Neural progenitor cell (in vitro differentiated cells): ENCODE data around the gene GSTO2. TPM values are rescaled to one million over a fixed set of nuclear protein-coding genes. Genes with fewer than 3 reads are reported as not detected.

Experiments used
- DNase-seq: peaks from one replicate; pipeline ENCODE4 v3.0.0-alpha.2; 2016; ENCODE audit warnings: low spot score
- H2AFZ ChIP-seq: fragments of 200-600 bp; sonication (generic); replicated peaks from 2 replicates; pipeline ENCODE4 v1.6.1; 2016; ENCODE audit warnings: antibody characterized with exemption
- H3F3A ChIP-seq: fragments of 200-600 bp; sonication (generic); 2 replicates; pipeline ENCODE4 v1.6.1; 2016; ENCODE audit warnings: antibody characterized with exemption, low read depth
- H3K27ac ChIP-seq: fragments of 200-600 bp; sonication (generic); 2 replicates; pipeline ENCODE4 v1.5.1; 2016; ENCODE audit warnings: mild to moderate bottlenecking
- H3K27me3 ChIP-seq: fragments of 200-600 bp; sonication (generic); 2 replicates; pipeline ENCODE4 v1.6.1; 2016; ENCODE audit warnings: mild to moderate bottlenecking, moderate library complexity
- H3K36me3 ChIP-seq: fragments of 200-600 bp; sonication (generic); 2 replicates; pipeline ENCODE4 v1.5.1; 2016
- H3K4me1 ChIP-seq: fragments of 200-600 bp; sonication (generic); 2 replicates; pipeline ENCODE4 v1.6.1; 2016; ENCODE audit warnings: mixed run types
- H3K4me2 ChIP-seq: fragments of 200-600 bp; sonication (generic); 2 replicates; pipeline ENCODE4 v1.6.1; 2016
- H3K4me3 ChIP-seq: fragments of 200-600 bp; sonication (generic); 2 replicates; pipeline ENCODE4 v1.5.1; 2016
- H3K79me2 ChIP-seq: fragments of 200-600 bp; sonication (generic); 2 replicates; pipeline ENCODE4 v1.6.1; 2016; ENCODE audit warnings: low read depth
- H3K9ac ChIP-seq: fragments of 200-600 bp; sonication (generic); 2 replicates; pipeline ENCODE4 v1.6.1; 2016
- H3K9me3 ChIP-seq: fragments of 200-600 bp; sonication (generic); 2 replicates; pipeline ENCODE4 v1.5.1; 2016; ENCODE audit warnings: low read depth
- H4K20me1 ChIP-seq: fragments of 200-600 bp; sonication (generic); 2 replicates; pipeline ENCODE4 v1.6.1; 2016; ENCODE audit warnings: low read depth
- H3K27ac Mint-ChIP-seq: 3 replicates; pipeline ENCODE4 v1.8.0; 2021; ENCODE audit warnings: mixed read lengths
- H3K27me3 Mint-ChIP-seq: 2 replicates; pipeline ENCODE4 v1.8.0; 2022; ENCODE audit warnings: low read depth, mild to moderate bottlenecking, inconsistent platforms, moderate library complexity, mixed read lengths; ENCODE audit not compliant: insufficient read depth
- H3K36me3 Mint-ChIP-seq: 3 replicates; pipeline ENCODE4 v1.8.0; 2021; ENCODE audit warnings: mixed read lengths
- H3K4me1 Mint-ChIP-seq: 3 replicates; pipeline ENCODE4 v1.8.0; 2021; ENCODE audit warnings: mixed read lengths
- H3K4me3 Mint-ChIP-seq: 3 replicates; pipeline ENCODE4 v1.8.0; 2021; ENCODE audit warnings: mild to moderate bottlenecking, moderate library complexity, mixed read lengths
- H3K9me3 Mint-ChIP-seq: 3 replicates; pipeline ENCODE4 v1.8.0; 2020; ENCODE audit warnings: mixed read lengths
- EZH2 ChIP-seq: fragments of 200-600 bp; sonication (generic); IDR thresholded peaks from 2 replicates; pipeline ENCODE4 v1.6.1; 2017; ENCODE audit warnings: antibody characterized with exemption, mild to moderate bottlenecking, moderate library complexity
- EZH2phosphoT487 ChIP-seq: fragments of 200-600 bp; sonication (generic); IDR thresholded peaks from 2 replicates; pipeline ENCODE4 v1.6.1; 2017; ENCODE audit warnings: antibody characterized with exemption
- total RNA-seq: library from RNA; depleted of rRNA; stranded (reverse); fragments of >200 nt; gene quantifications from 2 replicates; pipeline ENCODE4 v1.2.3, GENCODE V29; 2015; ENCODE audit warnings: low replicate concordance
- TF ChIP-seq, protein P1 (sequence below): fragments of 200-600 bp; sonication (generic); IDR thresholded peaks from 2 replicates; pipeline ENCODE4 v1.5.1; 2017; ENCODE audit warnings: antibody characterized with exemption, mild to moderate bottlenecking

GSTO2 gene
- total RNA-seq, 1 donor from 2014 or later: 4.9 TPM

DNA sequence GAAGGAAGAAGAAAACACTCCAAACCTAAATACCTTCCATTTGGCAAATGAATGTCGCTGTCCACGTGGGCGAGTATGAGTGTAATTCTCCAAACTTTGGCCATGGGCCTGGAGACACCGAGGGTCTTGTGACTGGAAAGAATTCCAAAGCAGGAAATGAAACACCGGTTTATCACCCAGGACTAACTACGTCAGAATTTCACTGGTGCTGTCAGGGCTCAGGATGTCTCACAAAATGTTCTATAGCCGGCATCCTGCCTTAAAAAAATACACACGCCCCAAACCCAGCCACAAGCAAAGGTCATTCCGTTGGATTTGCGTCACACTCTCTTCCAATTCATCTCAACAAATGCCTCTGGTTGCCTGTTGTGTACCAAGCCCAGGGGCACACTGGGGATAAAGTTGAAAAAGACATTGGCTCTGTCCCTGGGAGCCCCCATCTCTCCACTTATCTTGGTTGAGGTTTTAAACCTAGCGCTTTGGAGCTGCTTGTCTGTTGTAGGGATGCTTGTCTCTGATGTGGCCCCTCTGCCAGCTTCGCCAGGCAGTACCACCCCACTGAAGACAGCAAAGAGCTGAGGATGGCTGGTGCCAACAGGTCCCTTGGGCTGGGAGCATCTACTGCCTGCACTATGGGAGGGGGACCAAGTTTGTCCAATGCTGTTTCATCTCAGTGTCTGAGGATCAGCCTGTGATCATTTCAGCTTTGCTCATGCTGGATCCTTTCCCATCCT, 31.2 kb downstream of the GSTO2 start:
- no peak overlapping the region for H3K4me3 Mint-ChIP-seq
- H3K4me3 ChIP-seq: no peak overlapping the region
- no peak overlapping the region for H3K27ac ChIP-seq

DNA sequence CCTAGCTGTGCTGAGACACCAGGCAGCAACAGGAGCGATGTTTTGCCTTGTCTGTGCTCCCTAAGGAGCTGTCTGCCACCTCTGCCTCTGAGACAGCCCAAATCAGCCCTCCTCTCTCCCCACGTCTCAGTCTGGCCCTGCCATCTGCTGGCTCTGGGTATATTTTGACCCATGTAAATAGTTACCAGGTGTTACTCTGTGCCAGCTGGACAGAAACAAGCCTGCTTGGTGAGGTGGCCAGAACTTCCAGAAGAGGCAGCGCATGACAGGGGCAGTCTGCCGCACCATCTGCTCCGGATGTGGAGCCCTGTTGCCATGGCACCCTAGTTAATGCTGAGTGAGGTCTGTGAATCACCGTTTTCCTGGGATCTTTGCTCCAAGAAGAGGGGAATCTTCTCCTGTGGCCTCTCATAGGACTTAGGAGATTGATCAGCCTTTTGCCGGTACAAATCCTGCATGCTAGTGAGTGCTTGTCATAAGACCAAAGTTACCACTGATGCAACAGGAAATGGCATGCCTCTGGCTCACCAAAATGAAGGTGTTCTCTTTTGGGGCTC, 31.8 kb downstream of the GSTO2 start:
- Histone ChIP-seq H3K9me3 (no peaks in the 10 kb centered on the region), H3F3A (no peaks in the 10 kb centered on the region), H4K20me1 (no peaks in the 10 kb centered on the region), H3K9ac (no peak overlapping the region), H3K4me3 (no peak overlapping the region), H3K27ac (no peak overlapping the region), H3K4me1 (no peaks in the 10 kb centered on the region), H3K27me3 (no peaks in the 10 kb centered on the region), H3K36me3 (no peaks in the 10 kb centered on the region), H3K4me2 (no peak overlapping the region), H2AFZ (no peak overlapping the region), H3K79me2 (no peaks in the 10 kb centered on the region)
- H3K4me3 Mint-ChIP-seq: no peak overlapping the region
- TF ChIP-seq EZH2 (no peak), EZH2phosphoT487 (no peak)
- H3K27ac Mint-ChIP-seq: peak overlapping the region; percentile 54
- DNase-seq: no peak
- no peaks in the 10 kb centered on the region for H3K36me3 Mint-ChIP-seq
- H3K9me3 Mint-ChIP-seq: peaks cover 16% of the 10 kb centered on the region
- peaks cover 33% of the 10 kb centered on the region for H3K4me1 Mint-ChIP-seq
- peaks cover 4% of the 10 kb centered on the region for H3K27me3 Mint-ChIP-seq

More for the DNA sequence above, 31.2 kb downstream of the GSTO2 start:
- Histone ChIP-seq H3F3A (no peaks in the 10 kb centered on the region), H3K79me2 (no peaks in the 10 kb centered on the region), H3K36me3 (no peaks in the 10 kb centered on the region), H3K4me2 (no peak overlapping the region), H4K20me1 (no peaks in the 10 kb centered on the region), H3K9ac (no peak overlapping the region), H2AFZ (no peak overlapping the region), H3K4me1 (no peaks in the 10 kb centered on the region), H3K27me3 (no peaks in the 10 kb centered on the region), H3K9me3 (no peaks in the 10 kb centered on the region)
- peaks cover 16% of the 10 kb centered on the region for H3K9me3 Mint-ChIP-seq
- no peak for DNase-seq
- peaks cover 4% of the 10 kb centered on the region for H3K27me3 Mint-ChIP-seq
- no peaks in the 10 kb centered on the region for H3K36me3 Mint-ChIP-seq
- TF ChIP-seq, protein P1, sequence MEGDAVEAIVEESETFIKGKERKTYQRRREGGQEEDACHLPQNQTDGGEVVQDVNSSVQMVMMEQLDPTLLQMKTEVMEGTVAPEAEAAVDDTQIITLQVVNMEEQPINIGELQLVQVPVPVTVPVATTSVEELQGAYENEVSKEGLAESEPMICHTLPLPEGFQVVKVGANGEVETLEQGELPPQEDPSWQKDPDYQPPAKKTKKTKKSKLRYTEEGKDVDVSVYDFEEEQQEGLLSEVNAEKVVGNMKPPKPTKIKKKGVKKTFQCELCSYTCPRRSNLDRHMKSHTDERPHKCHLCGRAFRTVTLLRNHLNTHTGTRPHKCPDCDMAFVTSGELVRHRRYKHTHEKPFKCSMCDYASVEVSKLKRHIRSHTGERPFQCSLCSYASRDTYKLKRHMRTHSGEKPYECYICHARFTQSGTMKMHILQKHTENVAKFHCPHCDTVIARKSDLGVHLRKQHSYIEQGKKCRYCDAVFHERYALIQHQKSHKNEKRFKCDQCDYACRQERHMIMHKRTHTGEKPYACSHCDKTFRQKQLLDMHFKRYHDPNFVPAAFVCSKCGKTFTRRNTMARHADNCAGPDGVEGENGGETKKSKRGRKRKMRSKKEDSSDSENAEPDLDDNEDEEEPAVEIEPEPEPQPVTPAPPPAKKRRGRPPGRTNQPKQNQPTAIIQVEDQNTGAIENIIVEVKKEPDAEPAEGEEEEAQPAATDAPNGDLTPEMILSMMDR: no peak
- TF ChIP-seq EZH2phosphoT487: no peak
- no peak for TF ChIP-seq EZH2
- H3K4me1 Mint-ChIP-seq: peaks cover 29% of the 10 kb centered on the region
- H3K27ac Mint-ChIP-seq: no peak overlapping the region

DNA sequence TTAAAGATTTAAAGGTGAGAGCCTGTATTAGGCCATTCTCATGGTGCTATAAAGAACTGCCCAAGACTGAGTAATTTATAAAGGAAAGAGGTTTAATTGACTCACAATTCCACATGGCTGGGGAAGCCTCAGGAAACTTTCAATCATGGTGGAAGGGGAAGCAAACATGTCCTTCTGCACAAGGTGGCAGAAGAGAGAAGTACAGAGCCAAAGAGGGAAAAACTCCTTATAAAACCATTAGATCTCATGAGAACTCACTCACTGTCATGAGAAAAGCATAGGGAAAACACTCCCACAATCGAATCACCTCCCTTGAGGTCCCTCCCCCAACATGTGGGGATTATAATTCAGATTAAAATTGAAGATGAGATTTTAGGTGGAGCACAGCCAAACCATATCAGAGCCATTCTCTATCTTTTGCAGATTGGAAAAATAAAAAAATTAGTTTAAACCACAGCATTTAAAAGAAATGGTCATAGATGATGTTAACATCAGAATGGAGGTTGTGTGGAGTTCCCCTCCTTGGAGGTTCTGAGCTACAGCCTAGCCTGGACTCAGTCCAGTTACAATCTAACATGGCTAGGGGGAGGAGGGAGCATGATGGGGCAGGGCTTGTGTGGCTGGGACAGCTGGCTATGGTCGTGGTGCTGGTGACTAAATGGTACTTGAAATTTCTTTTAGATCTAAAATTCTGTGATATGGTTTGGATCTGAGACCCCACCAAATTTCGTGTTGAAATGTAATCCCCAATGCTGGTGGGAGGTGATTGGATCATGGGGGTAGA, 33.1 kb downstream of the GSTO2 start:
- H3F3A ChIP-seq: no peaks in the 10 kb centered on the region
- no peaks in the 10 kb centered on the region for H3K79me2 ChIP-seq
- TF ChIP-seq EZH2phosphoT487 (no peak), EZH2 (no peak)
- TF ChIP-seq, protein P1: no peak
- Mint-ChIP-seq H3K27me3 (peaks cover 2% of the 10 kb centered on the region), H3K36me3 (no peaks in the 10 kb centered on the region), H3K27ac (no peak overlapping the region), H3K9me3 (peaks cover 16% of the 10 kb centered on the region), H3K4me1 (peaks cover 44% of the 10 kb centered on the region), H3K4me3 (no peak overlapping the region)
- no peaks in the 10 kb centered on the region for H3K36me3 ChIP-seq
- DNase-seq: no peak
- H4K20me1 ChIP-seq: no peaks in the 10 kb centered on the region
- H3K4me2 ChIP-seq: no peak overlapping the region
- no peak overlapping the region for H3K9ac ChIP-seq
- H3K9me3 ChIP-seq: no peaks in the 10 kb centered on the region
- H3K27ac ChIP-seq: no peak overlapping the region
- H3K27me3 ChIP-seq: no peaks in the 10 kb centered on the region
- H3K4me3 ChIP-seq: no peak overlapping the region
- peaks cover 8% of the 10 kb centered on the region for H3K4me1 ChIP-seq
- no peak overlapping the region for H2AFZ ChIP-seq
